ENCODE results near the gene RPS6KC1. TPM values are rescaled to one million over a fixed set of nuclear protein-coding genes. Genes with fewer than 3 reads are reported as not detected.
A peak's percentile ranks its signal among the peaks of the same experiment; 100 is the strongest.
"Not testable (repeated sequence)": the region's sequence is repeated elsewhere in the genome, so short reads cannot be mapped to it uniquely, and the experiment has no call there.

Gene RPS6KC1
- total and polyA plus RNA-seq, 3 donors from 2014 or later = 32.2 to 60.2 (median 55.5) TPM

DNA sequence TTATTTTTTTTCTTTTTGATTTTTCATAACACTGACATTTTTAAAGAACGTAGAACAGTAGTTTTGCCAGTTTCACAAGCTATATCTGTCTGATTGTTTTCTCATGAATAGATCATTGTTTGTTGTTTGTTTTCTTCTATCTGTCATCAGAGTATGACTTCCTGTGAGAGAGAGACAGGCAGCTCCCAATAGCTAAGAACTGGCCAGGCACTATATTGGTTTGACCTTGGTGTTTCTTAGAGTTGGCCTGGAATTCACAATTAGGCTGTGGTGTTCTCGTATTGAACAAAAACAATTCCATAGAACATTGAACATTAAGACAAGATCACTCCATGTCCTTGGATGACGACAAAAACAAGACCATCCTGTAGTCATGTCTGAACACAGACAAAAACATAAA, 43.4 kb downstream of the RPS6KC1 start:
- Histone ChIP-seq H3K9me3 (no peaks in the 10 kb centered on the region), H3K27ac (peak overlapping the region in 1 of 2 donors; percentile 17)

DNA sequence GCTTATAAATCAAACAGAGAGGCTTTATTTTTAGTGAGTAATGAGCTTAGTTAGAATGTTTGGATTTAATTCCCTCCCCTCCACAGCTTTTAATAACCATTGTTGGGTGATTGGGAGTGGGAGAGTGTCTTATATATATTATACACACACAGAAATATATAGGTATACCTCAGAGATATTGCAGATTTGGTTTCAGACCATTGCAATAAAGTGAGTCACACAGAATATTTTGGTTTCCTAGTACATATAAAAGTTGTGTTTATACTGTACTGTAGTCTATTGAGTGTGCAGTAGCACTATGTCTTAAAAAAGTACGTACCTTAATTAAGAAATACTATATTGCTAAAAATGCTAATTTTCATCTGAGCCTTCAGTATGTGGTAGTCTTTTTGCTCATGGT, 44.4 kb downstream of the RPS6KC1 start:
- intact Hi-C loops (cut with DNase I; ENCODE audit: low total_unique reads) = no loop called here
- H3K36me3 ChIP-seq (ENCODE audit: low read depth, missing control alignments) = no peaks in the 10 kb centered on the region
- TF ChIP-seq, protein P1, sequence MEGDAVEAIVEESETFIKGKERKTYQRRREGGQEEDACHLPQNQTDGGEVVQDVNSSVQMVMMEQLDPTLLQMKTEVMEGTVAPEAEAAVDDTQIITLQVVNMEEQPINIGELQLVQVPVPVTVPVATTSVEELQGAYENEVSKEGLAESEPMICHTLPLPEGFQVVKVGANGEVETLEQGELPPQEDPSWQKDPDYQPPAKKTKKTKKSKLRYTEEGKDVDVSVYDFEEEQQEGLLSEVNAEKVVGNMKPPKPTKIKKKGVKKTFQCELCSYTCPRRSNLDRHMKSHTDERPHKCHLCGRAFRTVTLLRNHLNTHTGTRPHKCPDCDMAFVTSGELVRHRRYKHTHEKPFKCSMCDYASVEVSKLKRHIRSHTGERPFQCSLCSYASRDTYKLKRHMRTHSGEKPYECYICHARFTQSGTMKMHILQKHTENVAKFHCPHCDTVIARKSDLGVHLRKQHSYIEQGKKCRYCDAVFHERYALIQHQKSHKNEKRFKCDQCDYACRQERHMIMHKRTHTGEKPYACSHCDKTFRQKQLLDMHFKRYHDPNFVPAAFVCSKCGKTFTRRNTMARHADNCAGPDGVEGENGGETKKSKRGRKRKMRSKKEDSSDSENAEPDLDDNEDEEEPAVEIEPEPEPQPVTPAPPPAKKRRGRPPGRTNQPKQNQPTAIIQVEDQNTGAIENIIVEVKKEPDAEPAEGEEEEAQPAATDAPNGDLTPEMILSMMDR (IDR thresholded peaks at IDR 0.05) = no peak
- no peak for TF ChIP-seq POLR2A (IDR thresholded peaks at IDR 0.05)
- H3K4me1 ChIP-seq = peaks cover 10% of the 10 kb centered on the region
- H3K4me3 ChIP-seq = no peak overlapping the region
- 93 to 100% methylated on average over 1 of the region's 1 CpG for WGBS, 2 donors
- no peaks in the 10 kb centered on the region for H3K27me3 ChIP-seq
- peak overlapping the region in 1 of 2 donors; percentile 17 for H3K27ac ChIP-seq
- DNase-seq = no peak
- no peaks in the 10 kb centered on the region for H3K9me3 ChIP-seq

More for the DNA sequence above, 43.4 kb downstream of the RPS6KC1 start:
- Histone ChIP-seq H3K27me3 (no peaks in the 10 kb centered on the region), H3K4me3 (no peak overlapping the region), H3K36me3 (ENCODE audit: low read depth, missing control alignments) (no peaks in the 10 kb centered on the region), H3K4me1 (peaks cover 10% of the 10 kb centered on the region)
- intact Hi-C loops (cut with DNase I; ENCODE audit: low total_unique reads) = no loop called here
- TF ChIP-seq, protein P1 (IDR thresholded peaks at IDR 0.05) = no peak
- TF ChIP-seq POLR2A (IDR thresholded peaks at IDR 0.05) = no peak
- 35 to 48% methylated on average over 3 of the region's 3 CpGs for WGBS, 2 donors
- no peak for DNase-seq

DNA sequence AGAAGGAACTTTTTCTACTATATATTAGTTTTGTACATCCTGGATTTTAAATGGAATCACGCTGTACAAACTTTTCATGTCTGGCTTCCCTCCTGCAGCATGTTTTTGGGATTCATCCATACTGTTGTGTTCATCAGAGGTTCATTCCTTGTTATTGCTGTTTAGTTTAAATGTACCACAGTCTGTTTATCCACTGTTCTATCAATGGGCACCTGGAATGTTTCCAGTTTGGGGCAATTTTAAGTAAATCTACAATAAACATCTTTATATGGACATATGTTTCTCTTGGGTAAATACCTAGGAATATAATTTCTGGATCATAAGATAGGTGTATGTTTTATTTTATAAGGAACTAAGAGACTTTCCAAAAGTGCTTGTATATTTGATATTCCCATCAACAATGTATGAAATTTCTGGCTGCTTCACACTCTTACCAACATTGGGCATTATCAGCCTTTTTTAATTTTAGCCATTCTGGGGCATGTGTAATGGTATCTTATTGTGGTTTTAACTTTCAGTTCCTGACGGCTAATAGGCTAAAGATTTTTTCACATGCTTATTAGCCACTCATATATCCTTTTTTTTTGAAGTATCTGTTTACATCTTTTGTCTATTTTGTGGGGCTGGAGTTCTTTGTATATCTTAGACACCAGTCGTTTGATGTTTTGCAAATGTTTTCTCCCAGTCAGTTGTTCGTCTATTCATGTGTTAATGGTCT, 48.8 kb downstream of the RPS6KC1 start:
- no peak for DNase-seq
- no peak overlapping the region for H3K4me3 ChIP-seq
- intact Hi-C loops (cut with DNase I; ENCODE audit: low total_unique reads) = no loop called here
- H3K9me3 ChIP-seq = no peaks in the 10 kb centered on the region
- WGBS, 2 donors = 69 to 80% methylated on average over 4 of the region's 4 CpGs
- H3K4me1 ChIP-seq = peaks cover 3% of the 10 kb centered on the region
- H3K36me3 ChIP-seq (ENCODE audit: low read depth, missing control alignments) = no peaks in the 10 kb centered on the region
- TF ChIP-seq, protein P1 (IDR thresholded peaks at IDR 0.05) = no peak
- no peak for TF ChIP-seq POLR2A (IDR thresholded peaks at IDR 0.05)
- no peaks in the 10 kb centered on the region for H3K27me3 ChIP-seq
- H3K27ac ChIP-seq = no peak overlapping the region

DNA sequence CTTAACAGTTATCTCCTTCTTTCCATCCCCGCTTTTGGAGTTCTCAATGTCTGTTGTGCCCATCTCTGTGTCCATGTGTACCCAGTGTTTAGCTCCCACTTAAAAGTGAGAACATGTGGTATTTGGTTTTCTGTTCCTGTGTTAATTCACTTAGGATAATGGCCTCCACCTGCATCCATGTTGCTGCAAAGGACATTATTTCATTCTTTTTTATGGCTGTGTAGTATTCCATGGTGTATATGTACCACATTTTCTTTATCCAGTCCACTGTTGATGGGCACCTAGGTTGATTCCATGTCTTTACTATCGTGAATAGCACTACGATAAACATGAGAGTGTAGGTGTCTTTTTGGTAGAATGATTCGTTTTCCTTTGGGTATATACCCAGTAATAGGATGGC, 49.5 kb downstream of the RPS6KC1 start:
- DNase-seq; H3K9me3 ChIP-seq; H3K27me3 ChIP-seq; H3K4me1 ChIP-seq; H3K27ac ChIP-seq; H3K4me3 ChIP-seq; H3K36me3 ChIP-seq (ENCODE audit: low read depth, missing control alignments); intact Hi-C loops (cut with DNase I; ENCODE audit: low total_unique reads): not testable (repeated sequence)
- WGBS, 2 donors = 93 to 96% methylated on average over 4 of the region's 4 CpGs

DNA sequence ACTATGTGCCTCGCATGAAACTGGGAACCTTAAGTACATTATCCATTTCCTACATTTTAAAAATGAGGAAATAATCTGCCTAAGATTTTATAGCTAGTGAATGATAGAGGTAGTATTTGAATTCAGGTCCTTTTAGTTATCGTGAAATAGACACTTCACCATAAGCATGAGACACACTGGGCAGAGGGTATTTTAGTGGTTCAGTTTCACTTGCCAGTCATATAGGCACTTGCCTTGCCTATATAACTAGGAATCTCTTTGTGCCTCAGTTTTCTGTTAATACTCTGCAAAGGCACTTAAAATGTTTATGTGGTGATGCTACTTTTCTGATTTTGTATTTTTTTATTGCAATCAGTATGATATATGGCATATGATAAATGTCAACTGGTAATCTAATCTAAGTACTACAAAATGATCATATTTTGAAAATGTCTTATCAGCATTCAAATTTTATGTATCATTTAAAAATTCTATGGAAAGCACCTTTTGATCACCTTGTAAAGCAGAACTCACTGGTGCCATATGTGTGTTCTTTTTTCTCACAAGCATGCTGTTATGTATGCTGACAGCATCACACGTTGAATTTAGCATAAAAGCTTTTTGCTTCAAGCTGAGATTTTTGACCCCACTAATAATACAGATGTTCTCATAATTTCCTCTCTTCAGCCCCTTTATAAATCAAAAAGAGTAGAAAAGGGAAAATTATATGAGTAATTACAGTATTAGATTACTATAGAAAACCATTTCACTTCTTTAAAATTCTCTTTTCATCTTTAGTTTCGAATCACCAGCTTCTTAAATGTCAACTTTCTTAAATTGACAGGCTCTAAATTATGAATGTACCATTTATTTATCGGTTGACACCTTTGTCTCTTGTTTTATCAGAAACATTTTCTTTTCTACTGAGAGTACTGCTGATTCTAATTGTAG, 52.6 kb downstream of the RPS6KC1 start:
- H3K4me3 ChIP-seq = no peak overlapping the region
- DNase-seq = no peak
- H3K4me1 ChIP-seq = no peaks in the 10 kb centered on the region
- intact Hi-C loops (cut with DNase I; ENCODE audit: low total_unique reads) = no loop called here
- no peak overlapping the region for H3K27ac ChIP-seq
- no peaks in the 10 kb centered on the region for H3K27me3 ChIP-seq
- 79 to 85% methylated on average over 5 of the region's 5 CpGs for WGBS, 2 donors
- no peaks in the 10 kb centered on the region for H3K9me3 ChIP-seq
- no peaks in the 10 kb centered on the region for H3K36me3 ChIP-seq (ENCODE audit: low read depth, missing control alignments)
- TF ChIP-seq, protein P1 (IDR thresholded peaks at IDR 0.05) = no peak
- no peak for TF ChIP-seq POLR2A (IDR thresholded peaks at IDR 0.05)
